Eye (tissue), 1 donor: ENCODE measurements around the gene CSE1L.
"Not testable (repeated sequence)": the region's sequence is repeated elsewhere in the genome, so short reads cannot be mapped to it uniquely, and the experiment has no call there.

Experiments used
- DNase-seq: peaks from one replicate; pipeline ENCODE4 v3.0.0-alpha.2; 2015

The CSE1L gene

DNA sequence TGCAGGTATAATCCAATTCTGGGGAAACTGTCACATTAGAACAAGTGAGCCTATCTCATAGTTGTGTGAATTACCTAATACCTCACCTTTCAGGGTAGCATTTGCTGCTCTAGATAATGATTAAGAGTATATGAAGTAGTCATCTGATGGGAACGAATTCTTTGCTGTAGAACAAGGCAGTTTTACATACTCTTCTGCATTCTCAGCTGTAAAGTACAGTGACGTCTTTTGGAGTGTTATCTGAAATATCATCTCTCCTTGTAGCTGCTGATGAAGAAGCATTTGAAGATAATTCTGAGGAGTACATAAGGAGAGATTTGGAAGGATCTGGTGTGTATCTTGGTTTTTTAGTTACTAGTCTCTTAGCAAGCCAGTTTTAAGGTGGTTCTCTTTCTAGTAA is 28.4 kb downstream of the CSE1L start:
- no peak for DNase-seq

- DNase-seq = no peak
Observed at GRCh38 chr20:49078310-49078709, 32.2 kb downstream of the CSE1L start.

GRCh38 chr20:49082295-49082694 is 36.2 kb downstream of the CSE1L start:
- not testable (repeated sequence) for DNase-seq

DNA sequence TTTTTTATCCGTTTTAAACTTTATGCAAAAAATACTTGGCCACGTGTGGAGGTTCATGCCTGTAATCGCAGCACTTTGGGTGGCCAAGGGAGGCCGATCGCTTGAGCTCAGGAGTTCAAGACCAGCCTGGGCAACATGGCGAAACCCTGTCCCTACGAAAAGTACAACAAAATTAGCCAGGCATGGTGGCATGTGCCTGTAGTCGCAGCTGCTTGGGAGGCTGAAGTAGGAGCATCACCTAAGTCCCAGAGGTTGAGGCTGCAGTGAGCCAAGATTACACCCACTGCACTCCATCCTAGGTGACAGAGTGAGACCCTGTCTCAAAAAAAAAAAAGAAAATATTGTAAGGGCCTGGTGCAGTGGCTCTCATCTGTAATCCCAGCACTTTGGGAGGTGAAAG is 45.0 kb downstream of the CSE1L start:
- no peak for DNase-seq

GRCh38 chr20:49091762-49092161 is 45.6 kb downstream of the CSE1L start:
- DNase-seq = no peak

GRCh38 chr20:49096203-49096730 is 50.2 kb downstream of the CSE1L start:
- DNase-seq = no peak

- no peak for DNase-seq
Observed at GRCh38 chr20:49097159-49097558, 51.0 kb downstream of the CSE1L start.

GRCh38 chr20:49098136-49098535 is 52.0 kb downstream of the CSE1L start:
- no peak for DNase-seq

DNA sequence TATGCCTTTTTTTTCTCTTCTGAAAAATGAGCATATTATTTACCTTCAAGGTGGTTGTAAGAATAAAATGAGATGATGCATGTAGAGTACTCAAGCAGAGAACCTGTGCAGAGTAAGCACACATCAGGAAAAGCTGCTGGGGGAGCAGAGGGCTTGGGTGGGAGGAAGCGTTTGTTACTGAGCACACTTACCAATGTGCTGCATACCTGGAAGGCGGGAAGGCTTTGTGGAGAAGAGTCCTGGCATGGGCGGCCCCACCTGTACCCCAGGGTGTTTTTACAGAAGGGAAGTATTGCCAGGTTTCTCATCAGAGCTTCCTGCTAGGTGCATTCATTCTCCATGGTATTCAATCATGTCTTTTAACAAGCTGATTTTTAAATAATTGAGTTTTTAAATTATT is 52.9 kb downstream of the CSE1L start:
- no peak for DNase-seq

- DNase-seq = not testable (repeated sequence)
Observed at GRCh38 chr20:49100292-49100691, 54.2 kb downstream of the CSE1L start.

- no peak for DNase-seq
Observed at GRCh38 chr20:49100972-49101371, 54.9 kb downstream of the CSE1L start.

DNA sequence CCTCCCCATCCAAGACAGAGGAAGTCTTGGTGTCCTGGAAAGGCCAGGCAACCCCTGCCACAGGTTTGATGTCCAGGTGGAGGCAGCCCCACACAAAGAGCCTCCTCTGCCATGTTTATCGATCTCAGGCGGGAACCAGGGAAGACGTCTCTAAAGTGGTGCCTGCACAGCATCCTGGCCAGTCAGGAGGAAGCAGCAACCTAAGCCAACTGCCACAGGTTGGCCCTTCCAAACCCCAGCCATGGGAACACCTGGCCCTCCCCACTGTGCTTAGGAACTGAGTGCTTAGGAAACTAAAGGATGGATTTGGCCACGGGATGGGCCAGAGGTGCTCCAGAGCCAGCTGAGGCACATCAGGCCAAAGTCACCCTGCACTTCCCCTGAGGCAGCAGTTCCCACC is 56.9 kb downstream of the CSE1L start:
- no peak for DNase-seq

DNA sequence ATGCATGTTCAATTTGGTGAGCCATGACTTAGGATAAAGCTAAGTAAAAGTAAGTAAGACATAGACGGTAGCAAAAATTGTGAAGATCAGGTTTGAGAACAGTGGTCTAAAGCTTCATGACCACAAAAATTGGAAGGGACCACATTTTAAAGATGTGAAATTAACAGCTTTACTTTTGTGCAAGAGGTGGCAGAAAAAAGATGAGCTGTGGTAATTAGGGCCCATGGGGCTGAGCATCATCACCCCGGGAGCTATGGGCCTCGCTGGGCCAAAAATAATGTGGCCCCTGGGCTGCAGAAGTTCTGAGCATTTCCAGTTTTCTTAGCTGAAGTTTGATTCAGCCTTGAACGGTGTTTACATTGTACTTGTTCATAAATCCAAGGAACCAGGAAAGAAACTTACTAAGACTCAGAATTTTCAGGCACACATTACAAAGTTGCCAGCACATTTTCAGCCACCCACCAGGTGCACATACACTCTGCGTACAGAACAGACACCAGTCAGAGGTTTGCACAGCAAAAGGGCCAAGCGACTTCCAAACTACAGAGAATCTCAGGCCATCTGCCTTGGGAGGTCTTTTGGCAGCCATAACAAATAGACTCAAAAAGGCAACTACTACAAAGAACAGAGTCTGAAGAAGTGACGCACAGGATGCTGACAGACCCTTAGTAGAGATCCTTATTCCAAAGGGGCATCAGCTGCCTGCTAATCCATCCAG is 57.7 kb downstream of the CSE1L start:
- DNase-seq = no peak

DNA sequence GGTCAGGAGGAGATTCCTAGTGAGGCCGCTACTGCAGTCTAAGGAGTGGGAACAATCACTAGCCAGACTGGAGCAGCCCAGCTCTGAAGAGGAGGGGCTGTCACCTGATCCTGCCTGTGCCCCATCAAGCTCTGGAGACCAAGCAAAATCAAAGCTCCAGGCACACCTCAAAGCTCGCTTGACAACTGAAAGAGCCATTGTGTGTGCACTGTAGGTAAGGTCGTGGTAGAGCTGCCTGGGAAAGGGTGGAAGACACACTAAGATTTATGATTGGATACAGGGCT is 58.2 kb downstream of the CSE1L start:
- peak; percentile 13 for DNase-seq

GRCh38 chr20:49104979-49105547 is 59.0 kb downstream of the CSE1L start:
- not testable (repeated sequence) for DNase-seq

GRCh38 chr20:49106328-49106727 is 60.2 kb downstream of the CSE1L start:
- DNase-seq = no peak

DNA sequence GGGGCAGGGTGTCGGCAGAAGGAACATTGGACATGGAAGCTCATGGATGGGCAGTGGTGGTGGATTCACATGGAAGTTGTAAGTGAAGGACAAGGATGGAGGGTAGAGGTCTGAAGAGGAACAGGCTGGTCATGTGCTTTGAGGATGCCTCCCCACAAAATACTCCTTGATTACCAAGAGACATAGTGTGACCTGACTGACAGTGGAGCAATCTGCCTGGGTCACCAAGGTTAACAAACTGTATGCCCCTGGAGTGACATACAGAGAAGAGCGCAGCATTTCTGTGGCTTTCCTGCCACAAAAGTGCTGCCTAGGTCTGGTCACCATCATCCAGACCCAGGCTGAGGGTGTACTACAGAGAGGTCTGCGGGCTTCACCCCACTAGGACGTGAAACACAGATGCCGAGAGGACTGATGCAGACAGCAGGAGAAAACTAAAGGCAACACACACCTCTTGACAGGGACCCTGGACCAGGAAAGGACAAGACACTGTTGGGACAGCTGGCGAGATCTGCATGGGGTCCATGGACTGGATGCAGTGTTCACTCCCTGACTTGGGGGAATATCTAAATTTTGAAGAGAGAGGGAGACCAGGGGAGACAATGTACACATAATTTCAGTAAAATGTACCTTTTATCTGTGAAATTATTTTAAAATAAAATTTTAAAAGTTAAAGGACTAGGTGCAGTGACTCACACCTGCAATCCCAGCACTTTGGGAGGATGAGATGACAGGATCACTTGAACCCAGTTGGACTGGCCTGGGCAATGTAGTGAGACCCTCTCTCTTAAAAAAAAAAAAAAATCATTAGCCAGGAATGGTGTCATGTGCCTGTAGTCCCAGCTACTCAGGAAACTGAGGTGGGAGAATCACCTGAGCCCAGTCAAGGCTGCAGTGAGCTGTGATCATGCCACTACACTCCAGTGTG is 64.9 kb downstream of the CSE1L start:
- DNase-seq = no peak

GRCh38 chr20:49112596-49113274 is 66.6 kb downstream of the CSE1L start:
- no peak for DNase-seq

GRCh38 chr20:49115564-49115963 is 69.5 kb downstream of the CSE1L start:
- no peak for DNase-seq

- no peak for DNase-seq
Observed at GRCh38 chr20:49118307-49118706, 72.2 kb downstream of the CSE1L start.

DNA sequence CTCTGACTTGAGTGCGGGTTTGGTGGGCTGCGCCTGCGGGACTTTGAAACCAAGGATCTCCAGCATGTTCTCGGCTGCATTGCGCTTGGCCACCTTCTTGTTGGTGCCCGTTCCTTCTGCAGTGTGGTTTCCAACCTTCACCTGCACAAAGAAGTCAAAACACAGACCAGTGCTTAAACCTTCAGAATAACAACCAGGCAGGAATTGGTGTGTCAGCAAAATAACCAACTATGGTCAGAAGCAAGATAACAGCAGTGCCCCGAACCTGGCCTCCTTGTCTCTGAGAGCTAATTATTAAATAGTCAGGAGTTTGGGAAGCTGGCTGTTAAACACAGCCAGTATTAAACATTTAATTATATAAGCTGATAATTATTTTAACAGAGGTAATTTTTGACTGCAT is 73.9 kb downstream of the CSE1L start:
- no peak for DNase-seq

DNA sequence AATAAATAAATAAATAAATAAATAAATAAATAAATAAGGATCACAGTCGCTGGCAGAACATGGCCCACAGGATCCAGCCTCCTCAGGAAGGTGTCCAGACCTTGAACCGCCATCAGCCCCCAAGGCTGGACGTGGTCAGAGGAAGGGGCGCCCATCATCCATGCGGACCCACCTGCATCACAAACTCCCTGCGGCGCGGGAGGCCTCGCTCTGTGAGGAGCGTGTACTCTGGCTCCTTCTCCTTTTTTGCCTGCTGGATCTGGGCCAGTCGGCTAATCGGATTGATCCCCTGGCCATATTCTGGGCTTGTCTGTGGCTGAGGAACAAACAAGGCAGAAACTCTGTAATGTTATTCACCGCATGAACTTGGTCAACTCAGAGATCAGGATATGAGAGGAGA is 76.8 kb downstream of the CSE1L start:
- DNase-seq = no peak

DNA sequence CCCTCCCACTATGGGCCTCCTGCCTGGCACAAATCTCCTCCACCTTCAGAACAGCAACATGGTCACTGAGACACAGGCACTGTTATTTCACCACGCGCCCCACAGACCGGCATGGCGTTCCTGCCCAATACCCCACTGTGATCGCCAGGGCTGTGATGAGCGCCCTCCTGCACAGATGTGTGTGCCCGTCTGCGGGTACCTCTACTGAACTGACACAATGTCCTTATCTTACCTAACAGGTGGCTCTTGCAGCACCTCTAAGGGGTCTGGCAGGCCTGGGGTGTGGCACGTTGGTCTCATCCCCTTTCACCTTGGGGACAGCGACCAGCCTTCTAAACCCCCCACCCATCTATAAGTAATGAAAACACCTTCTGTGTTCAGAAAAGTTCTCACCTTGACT is 77.9 kb downstream of the CSE1L start:
- DNase-seq = no peak
